HG03439 (cell line): ENCODE data around the gene ZNF326.

Experiments
- ATAC-seq: cut with Tn5 transposase; IDR thresholded peaks from one replicate; pipeline ENCODE4 v1.9.1; 2021; ENCODE audit warnings: mild to moderate bottlenecking, moderate library complexity; ENCODE audit not compliant: unreplicated experiment

ZNF326 gene

DNA sequence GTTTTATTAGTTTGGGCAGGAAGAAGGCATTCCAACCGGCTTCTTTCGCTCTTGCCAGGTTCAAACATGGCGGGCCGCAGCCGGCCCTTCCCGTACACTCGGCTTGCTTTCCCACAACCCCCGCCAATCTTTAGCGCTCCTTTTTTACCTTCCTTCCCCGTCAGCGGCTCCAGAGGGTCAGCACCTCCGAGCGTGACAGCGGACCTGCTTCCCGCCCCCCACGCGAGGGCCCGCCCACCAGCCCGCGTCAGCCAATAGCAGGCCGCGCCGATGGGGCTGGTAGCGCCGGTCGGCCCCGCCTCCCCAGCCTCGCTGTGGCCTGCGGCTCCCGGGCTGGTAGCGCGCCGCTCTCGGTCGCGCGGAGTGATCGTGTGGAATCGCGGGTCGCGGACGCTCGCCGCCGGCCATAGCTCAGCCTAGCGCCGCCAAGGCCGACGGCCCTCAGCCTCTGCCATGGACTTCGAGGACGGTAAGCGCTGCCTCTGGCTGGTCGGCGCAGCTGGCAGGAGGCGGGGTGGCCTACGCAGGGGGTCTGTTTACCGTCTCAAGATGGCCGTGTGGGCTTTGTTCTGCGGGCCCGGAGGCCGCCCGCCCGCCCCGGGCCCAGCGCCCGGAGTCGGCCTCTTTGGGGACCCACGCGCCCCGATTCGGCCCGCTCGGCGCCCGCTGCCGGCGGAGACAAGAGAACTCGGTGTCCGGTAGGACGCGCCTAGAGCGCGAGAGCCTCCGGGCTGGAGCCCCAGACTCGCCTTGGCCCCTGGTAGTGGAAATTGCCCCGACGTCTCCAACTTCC is at the start of gene ZNF326:
ZNF326 (plus strand) TSS at position 306 of the 793 bp plus-strand sequence; CDS start at position 454, 148 bp downstream.
- peak; percentile 96 for ATAC-seq

- ATAC-seq, result peak; percentile 95
Measured at GRCh38 chr1:89945852-89946476, 48.9 kb upstream of the ZNF326 start.

GRCh38 chr1:89946532-89946931 is 48.4 kb upstream of the ZNF326 start:
- no peak for ATAC-seq

- ATAC-seq, result no peak
Measured at GRCh38 chr1:89948722-89949345, 46.1 kb upstream of the ZNF326 start.

GRCh38 chr1:89949991-89950624 is 44.8 kb upstream of the ZNF326 start:
- no peak for ATAC-seq

DNA sequence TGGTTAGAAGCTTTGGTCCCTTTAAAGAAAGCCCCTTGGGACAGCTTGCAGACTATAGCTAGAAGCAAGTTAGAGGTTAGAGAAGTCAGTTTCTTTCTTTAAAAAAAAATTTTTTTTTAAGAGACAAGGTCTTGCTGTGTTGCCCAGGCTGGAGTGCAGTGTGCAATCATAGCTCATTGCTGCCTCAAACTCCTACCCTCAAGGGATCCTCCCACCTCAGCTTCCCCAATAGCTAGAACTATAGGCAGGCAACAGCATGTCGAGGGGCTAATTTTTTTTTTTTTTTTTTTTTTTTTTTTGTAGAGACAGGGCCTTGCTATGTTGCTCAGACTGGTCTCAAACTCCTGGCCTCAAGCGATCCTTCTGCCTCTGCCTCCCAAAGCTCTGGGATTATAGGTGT is 44.2 kb upstream of the ZNF326 start:
- ATAC-seq, result no peak

GRCh38 chr1:89951766-89952604 is 42.9 kb upstream of the ZNF326 start:
- no peak for ATAC-seq

GRCh38 chr1:89952605-89953130 is 42.2 kb upstream of the ZNF326 start:
- ATAC-seq, result no peak

- no peak for ATAC-seq
Measured at GRCh38 chr1:89953131-89953626, 41.7 kb upstream of the ZNF326 start.

GRCh38 chr1:89953929-89954328 is 41.0 kb upstream of the ZNF326 start:
- ATAC-seq, result no peak

DNA sequence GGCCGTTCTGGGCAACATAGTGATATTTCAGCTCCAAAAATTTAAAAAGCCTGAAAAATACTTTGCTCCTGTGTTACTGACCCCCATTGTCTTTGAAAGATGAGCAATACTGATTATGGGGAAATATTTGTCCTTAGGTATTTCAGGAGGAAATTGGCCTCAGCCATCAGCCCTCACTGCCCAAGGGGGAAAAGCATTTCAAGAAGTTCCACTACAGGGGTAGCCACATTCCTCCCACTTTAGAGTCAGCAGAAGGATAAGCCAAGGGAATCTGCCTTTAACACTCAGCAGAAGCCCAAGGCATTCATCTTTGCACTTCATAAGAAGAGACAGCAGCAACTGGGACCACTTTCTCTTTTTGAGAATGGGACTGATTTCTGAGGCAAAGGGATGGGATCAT is 40.5 kb upstream of the ZNF326 start:
- no peak for ATAC-seq

DNA sequence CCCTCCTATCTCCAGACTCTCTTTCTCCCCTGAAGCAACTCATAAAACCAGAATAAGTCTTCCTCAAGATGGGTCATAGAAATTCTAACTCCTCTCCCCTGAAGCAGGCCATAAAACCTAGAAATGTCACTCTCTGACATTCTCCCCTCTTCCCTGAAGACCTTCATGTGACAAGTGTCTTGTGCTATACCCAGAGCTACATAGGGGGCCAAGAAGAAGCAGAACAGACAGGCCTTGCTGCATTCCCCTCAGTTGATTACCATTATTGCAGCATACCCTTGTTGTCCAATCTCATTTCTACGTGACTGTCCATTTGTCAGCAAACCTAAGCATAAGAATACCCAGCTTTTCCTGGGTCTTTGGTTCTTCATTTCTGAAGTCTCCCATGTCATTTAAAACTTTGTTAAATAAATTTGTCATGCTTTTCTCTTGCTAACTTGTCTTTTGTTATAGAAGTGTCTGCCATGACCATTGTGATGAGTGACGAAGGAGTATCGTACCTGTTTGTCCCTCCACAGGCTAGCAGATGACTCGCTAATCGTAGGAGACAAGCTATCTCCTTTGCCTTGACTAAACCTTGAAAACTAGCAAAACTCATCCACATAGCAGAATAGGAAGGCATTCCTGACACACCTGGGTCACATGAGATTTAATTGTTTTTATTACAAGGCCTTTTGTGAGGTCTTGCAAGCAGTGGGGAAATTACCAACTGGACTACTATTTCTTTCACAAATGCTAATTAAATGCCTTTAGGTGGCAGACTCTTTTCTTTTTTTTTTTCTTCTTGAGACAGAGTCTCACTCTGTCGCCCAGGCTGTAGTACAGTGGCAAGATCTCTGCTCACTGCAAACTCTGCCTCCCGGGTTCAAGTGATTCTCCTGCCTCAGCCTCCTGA is 39.4 kb upstream of the ZNF326 start:
- ATAC-seq, result no peak

DNA sequence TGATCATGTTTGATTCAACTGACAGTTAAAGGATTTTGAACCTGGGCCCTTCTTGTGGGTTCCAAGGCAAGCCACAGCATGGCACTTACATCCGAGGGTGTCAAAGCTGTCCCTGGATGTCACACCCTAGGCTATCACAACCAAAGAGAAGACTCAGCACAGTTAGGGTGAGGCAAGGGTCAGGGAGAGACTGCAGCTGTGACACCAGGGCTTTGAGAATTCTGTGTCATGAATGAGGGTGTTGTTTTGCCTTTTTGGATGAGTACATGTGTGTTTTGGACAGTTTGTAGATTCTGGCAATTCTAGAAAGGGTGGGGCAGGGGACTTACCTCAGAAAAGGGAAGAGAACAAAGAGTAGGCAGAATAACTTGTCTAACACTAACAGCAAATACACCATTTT is 37.8 kb upstream of the ZNF326 start:
- ATAC-seq, result no peak

GRCh38 chr1:89958851-89959654 is 35.9 kb upstream of the ZNF326 start:
- no peak for ATAC-seq

DNA sequence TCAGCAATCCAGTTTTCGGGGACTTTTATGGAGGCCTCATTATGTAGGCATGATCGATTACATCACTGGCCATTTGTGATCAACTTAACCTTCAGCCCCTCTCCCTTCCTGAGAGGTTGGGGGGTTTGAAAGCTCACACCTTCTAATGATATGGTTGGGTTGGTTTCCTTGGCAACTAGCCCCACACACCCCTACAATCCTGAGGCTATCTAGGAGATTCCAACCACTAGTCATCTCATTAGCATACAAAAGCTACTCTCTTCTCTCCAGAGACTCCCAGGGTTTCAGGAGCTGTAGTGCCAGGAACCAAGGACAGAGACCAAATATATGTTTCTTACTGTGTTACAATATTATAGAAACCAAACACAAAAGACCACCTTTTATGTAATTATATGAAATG is 35.2 kb upstream of the ZNF326 start:
- no peak for ATAC-seq

- ATAC-seq, result no peak
Measured at GRCh38 chr1:89962024-89962741, 32.7 kb upstream of the ZNF326 start.

GRCh38 chr1:89962742-89963075 is 32.2 kb upstream of the ZNF326 start:
- ATAC-seq, result no peak
